ENCODE results near the gene SLC12A5. TPM values are rescaled to one million over a fixed set of nuclear protein-coding genes. Genes with fewer than 3 reads are reported as not detected.
A peak's percentile ranks its signal among the peaks of the same experiment; 100 is the strongest.
"Not testable (repeated sequence)": the region's sequence is repeated elsewhere in the genome, so short reads cannot be mapped to it uniquely, and the experiment has no call there.

Gene SLC12A5
- total and polyA plus RNA-seq, 8 donors: 0.93 to 6.2 (median 3.4) TPM; not detected in 4

GRCh38 chr20:45987108-45987780 lies 41.8 kb upstream of the SLC12A5 start:
- WGBS, 5 donors: 7 to 11% (median 9%) methylated on average over 10 to 16 of the region's 16 CpGs
- Histone ChIP-seq H3K27me3 (peaks cover 0 to 73% (median 0%) of the 10 kb centered on the region in 3 donors), H3K9me3 (no peaks in the 10 kb centered on the region), H3K27ac (no peak overlapping the region), H3K4me1 (peaks cover 0 to 7% (median 0%) of the 10 kb centered on the region in 4 donors), H3K4me3 (no peak overlapping the region), H3K36me3 (no peaks in the 10 kb centered on the region)
- intact Hi-C loops (cut with DNase I; ENCODE audit: low total_unique reads): no loop called here
- peak; percentile 79 to 83 for DNase-seq
- TF ChIP-seq POLR2AphosphoS5 (IDR thresholded peaks at IDR 0.05) (no peak), CTCF (IDR thresholded peaks at IDR 0.05) (peak in 5 of 7 experiments; percentile 35 to 77 (median 59))

- H3K27ac ChIP-seq; H3K4me1 ChIP-seq; DNase-seq; H3K36me3 ChIP-seq; H3K9me3 ChIP-seq; intact Hi-C loops (cut with DNase I; ENCODE audit: low total_unique reads); H3K4me3 ChIP-seq: not testable (repeated sequence)
- peaks cover 0 to 77% (median 0%) of the 10 kb centered on the region in 3 donors for H3K27me3 ChIP-seq
- WGBS, 5 donors: 62 to 83% (median 69%) methylated on average over 6 of the region's 6 CpGs
Observed at GRCh38 chr20:45988830-45989229, 40.2 kb upstream of the SLC12A5 start.

GRCh38 chr20:45991616-45992015 lies 37.4 kb upstream of the SLC12A5 start:
- intact Hi-C loops (cut with DNase I; ENCODE audit: low total_unique reads): no loop called here
- H3K27ac ChIP-seq: no peak overlapping the region
- whole genome bisulfite sequencing, 5 donors: 59 to 89% (median 88%) methylated on average over 3 of the region's 3 CpGs
- H3K4me3 ChIP-seq: no peak overlapping the region
- no peaks in the 10 kb centered on the region for H3K9me3 ChIP-seq
- DNase-seq: no peak
- H3K36me3 ChIP-seq: no peaks in the 10 kb centered on the region
- peaks cover 0 to 95% (median 0%) of the 10 kb centered on the region in 3 donors for H3K27me3 ChIP-seq
- no peak for TF ChIP-seq CTCF (IDR thresholded peaks at IDR 0.05)
- no peak for TF ChIP-seq EP300 (IDR thresholded peaks at IDR 0.05)
- TF ChIP-seq POLR2AphosphoS5 (IDR thresholded peaks at IDR 0.05): no peak
- TF ChIP-seq POLR2A (IDR thresholded peaks at IDR 0.05): no peak
- peaks cover 0 to 7% (median 0%) of the 10 kb centered on the region in 4 donors for H3K4me1 ChIP-seq

- peak overlapping the region in 1 of 5 donors; percentile 14 for H3K27ac ChIP-seq
- no peaks in the 10 kb centered on the region for H3K9me3 ChIP-seq
- DNase-seq: peak; percentile 52 to 80
- H3K36me3 ChIP-seq: no peaks in the 10 kb centered on the region
- TF ChIP-seq POLR2A (IDR thresholded peaks at IDR 0.05): no peak
- TF ChIP-seq CTCF (IDR thresholded peaks at IDR 0.05): no peak
- TF ChIP-seq POLR2AphosphoS5 (IDR thresholded peaks at IDR 0.05): no peak
- no peak for TF ChIP-seq EP300 (IDR thresholded peaks at IDR 0.05)
- no peak overlapping the region for H3K4me3 ChIP-seq
- H3K27me3 ChIP-seq: peaks cover 0 to 97% (median 6%) of the 10 kb centered on the region in 3 donors
- 50 to 66% (median 59%) methylated on average over 12 of the region's 12 CpGs for WGBS, 5 donors
- no peaks in the 10 kb centered on the region for H3K4me1 ChIP-seq
- intact Hi-C loops (cut with DNase I; ENCODE audit: low total_unique reads): no loop called here
Observed at GRCh38 chr20:45993197-45993951, 35.6 kb upstream of the SLC12A5 start.

Measured in stomach (tissue), 9 donors.